SU-DHL-6 (cell line): ENCODE measurements around the gene FCGR3A.
"Not testable (repeated sequence)": the region's sequence is repeated elsewhere in the genome, so short reads cannot be mapped to it uniquely, and the experiment has no call there.

Source experiments
- EZH2phosphoT487 ChIP-seq: fragments of 200-600 bp; sonication (generic), shearing (Covaris generic); conservative IDR thresholded peaks from 2 replicates; pipeline ENCODE4 v1.6.1; 2018; ENCODE audit warnings: mild to moderate bottlenecking, antibody characterized with exemption, low read length, moderate library complexity, mixed read lengths
- TF ChIP-seq, protein P1 (sequence below): fragments of 200-600 bp; sonication (generic); IDR thresholded peaks from one replicate; pipeline ENCODE4 v1.5.1; 2017; ENCODE audit warnings: antibody characterized with exemption, mild to moderate bottlenecking, low read length, moderate library complexity; ENCODE audit not compliant: insufficient read depth, poor library complexity, severe bottlenecking

GRCh38 chr1:161545005-161545731 lies 4.5 kb downstream of the FCGR3A start:
- TF ChIP-seq, protein P1, sequence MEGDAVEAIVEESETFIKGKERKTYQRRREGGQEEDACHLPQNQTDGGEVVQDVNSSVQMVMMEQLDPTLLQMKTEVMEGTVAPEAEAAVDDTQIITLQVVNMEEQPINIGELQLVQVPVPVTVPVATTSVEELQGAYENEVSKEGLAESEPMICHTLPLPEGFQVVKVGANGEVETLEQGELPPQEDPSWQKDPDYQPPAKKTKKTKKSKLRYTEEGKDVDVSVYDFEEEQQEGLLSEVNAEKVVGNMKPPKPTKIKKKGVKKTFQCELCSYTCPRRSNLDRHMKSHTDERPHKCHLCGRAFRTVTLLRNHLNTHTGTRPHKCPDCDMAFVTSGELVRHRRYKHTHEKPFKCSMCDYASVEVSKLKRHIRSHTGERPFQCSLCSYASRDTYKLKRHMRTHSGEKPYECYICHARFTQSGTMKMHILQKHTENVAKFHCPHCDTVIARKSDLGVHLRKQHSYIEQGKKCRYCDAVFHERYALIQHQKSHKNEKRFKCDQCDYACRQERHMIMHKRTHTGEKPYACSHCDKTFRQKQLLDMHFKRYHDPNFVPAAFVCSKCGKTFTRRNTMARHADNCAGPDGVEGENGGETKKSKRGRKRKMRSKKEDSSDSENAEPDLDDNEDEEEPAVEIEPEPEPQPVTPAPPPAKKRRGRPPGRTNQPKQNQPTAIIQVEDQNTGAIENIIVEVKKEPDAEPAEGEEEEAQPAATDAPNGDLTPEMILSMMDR = not testable (repeated sequence)
- TF ChIP-seq EZH2phosphoT487 = not testable (repeated sequence)
